Ishikawa (cell line): ENCODE results near the gene PRICKLE1.

ENCODE experiments used
- CEBPB ChIP-seq: IDR thresholded peaks from 2 replicates; pipeline ENCODE4 v1.6.1; 2012
- CREB1 ChIP-seq: IDR thresholded peaks from 2 replicates; pipeline ENCODE4 v1.6.1; 2012; ENCODE audit warnings: low read depth
- EGR1 ChIP-seq: IDR thresholded peaks from 2 replicates; pipeline ENCODE4 v1.6.1; 2012
- EP300 ChIP-seq: IDR thresholded peaks from 2 replicates; pipeline ENCODE4 v1.6.1; 2012; ENCODE audit warnings: borderline replicate concordance
- FOXM1 ChIP-seq: IDR thresholded peaks from 2 replicates; pipeline ENCODE4 v1.6.1; 2012; ENCODE audit warnings: low read depth, borderline replicate concordance
- MAX ChIP-seq: IDR thresholded peaks from 2 replicates; pipeline ENCODE4 v1.6.1; 2012
- NFIC ChIP-seq: IDR thresholded peaks from 2 replicates; pipeline ENCODE4 v1.6.1; 2012
- RAD21 ChIP-seq: IDR thresholded peaks from 2 replicates; pipeline ENCODE4 v1.6.1; 2012; ENCODE audit warnings: low read depth
- REST ChIP-seq: IDR thresholded peaks from 2 replicates; pipeline ENCODE4 v1.6.1; 2012; ENCODE audit warnings: low read depth, mild to moderate bottlenecking
- TAF1 ChIP-seq: IDR thresholded peaks from 2 replicates; pipeline ENCODE4 v1.6.1; 2012; ENCODE audit warnings: low read depth, mild to moderate bottlenecking
- TCF12 ChIP-seq: IDR thresholded peaks from 2 replicates; pipeline ENCODE4 v1.6.1; 2012; ENCODE audit warnings: low read depth
- TEAD4 ChIP-seq: IDR thresholded peaks from 2 replicates; pipeline ENCODE4 v1.6.1; 2012
- YY1 ChIP-seq: IDR thresholded peaks from 2 replicates; pipeline ENCODE4 v1.6.1; 2012; ENCODE audit warnings: low read depth
- ZBTB7A ChIP-seq: IDR thresholded peaks from 2 replicates; pipeline ENCODE4 v1.6.1; 2012; ENCODE audit warnings: low read depth
- TF ChIP-seq, protein P1 (sequence below): IDR thresholded peaks from 2 replicates; pipeline ENCODE4 v1.6.1; 2012

PRICKLE1 gene

DNA sequence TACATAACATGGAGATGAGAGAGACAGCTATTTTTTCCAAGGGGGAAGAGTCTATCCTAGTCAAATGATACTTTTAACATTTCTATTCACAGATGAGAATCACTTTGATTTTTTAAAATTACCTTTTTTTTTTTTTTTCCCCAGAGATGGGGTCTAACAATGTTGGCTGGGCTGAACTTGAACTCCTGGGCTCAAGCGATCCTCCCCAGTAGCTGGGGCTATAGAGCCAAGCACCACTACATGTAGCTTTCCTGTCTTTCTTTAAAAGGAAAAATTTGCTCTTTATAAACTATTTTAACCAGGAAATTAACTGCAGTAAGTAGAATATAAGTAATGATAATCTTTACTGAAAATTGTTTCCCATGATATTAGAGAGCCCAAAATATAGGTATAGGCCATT, 3.3 kb downstream of the PRICKLE1 start:
- no peak for TF ChIP-seq ZBTB7A
- no peak for TF ChIP-seq EGR1
- 0 out of 2 replicates have a peak, but pooled peaks have one; percentile 10 for TF ChIP-seq RAD21
- no peak for TF ChIP-seq CEBPB

- TF ChIP-seq YY1 (no peak), CEBPB (peak; percentile 74; the same call in 1 of the 2 replicates)
Observed at GRCh38 chr12:42585841-42586216, 3.7 kb downstream of the PRICKLE1 start.

DNA sequence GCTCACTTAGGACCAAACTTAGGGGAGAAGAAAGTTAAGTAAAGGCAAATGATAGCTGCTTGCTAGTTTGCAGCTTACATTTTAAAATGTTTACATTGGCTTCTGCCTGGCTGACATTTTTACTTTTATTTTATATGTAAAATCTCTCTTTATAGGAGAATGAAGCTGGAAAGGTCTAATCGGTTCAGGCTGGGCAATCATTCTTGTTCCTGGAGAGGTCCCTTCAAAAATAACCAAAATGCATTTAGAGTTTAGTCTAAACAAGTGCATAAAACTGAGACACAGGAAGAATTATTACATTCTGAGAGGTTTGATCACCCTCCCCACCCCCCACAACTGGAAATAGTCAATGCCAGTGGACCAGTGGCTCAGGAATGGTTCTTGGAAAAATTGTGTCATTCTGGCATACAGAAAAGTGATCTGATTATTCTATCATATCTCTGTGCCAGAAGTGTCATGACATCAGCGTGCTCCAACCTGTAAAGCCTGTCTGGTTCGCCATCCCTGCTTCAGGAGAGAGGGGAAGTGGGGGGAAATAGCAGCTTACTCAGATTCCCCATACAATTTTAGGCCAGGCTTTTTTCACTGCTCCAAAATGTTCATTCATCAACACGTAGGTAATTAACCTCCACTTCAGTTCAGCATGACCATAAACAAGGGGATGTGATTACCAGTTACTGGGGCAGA, 4.2 kb downstream of the PRICKLE1 start:
- TF ChIP-seq, protein P1, sequence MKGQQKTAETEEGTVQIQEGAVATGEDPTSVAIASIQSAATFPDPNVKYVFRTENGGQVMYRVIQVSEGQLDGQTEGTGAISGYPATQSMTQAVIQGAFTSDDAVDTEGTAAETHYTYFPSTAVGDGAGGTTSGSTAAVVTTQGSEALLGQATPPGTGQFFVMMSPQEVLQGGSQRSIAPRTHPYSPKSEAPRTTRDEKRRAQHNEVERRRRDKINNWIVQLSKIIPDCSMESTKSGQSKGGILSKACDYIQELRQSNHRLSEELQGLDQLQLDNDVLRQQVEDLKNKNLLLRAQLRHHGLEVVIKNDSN = no peak
- no peak for TF ChIP-seq EGR1
- no peak for TF ChIP-seq EP300
- TF ChIP-seq TEAD4 = no peak
- TF ChIP-seq ZBTB7A = no peak
- no peak for TF ChIP-seq YY1
- no peak for TF ChIP-seq TCF12
- no peak for TF ChIP-seq FOXM1
- TF ChIP-seq CEBPB = no peak
- no peak for TF ChIP-seq RAD21
- no peak for TF ChIP-seq TAF1
- no peak for TF ChIP-seq REST
- no peak for TF ChIP-seq NFIC
- TF ChIP-seq MAX = no peak

- TF ChIP-seq EGR1 (no peak), REST (no peak), TEAD4 (no peak), FOXM1 (no peak), MAX (no peak), TCF12 (no peak), YY1 (no peak), CREB1 (no peak), CEBPB (no peak)
- TF ChIP-seq, protein P1 = no peak
Observed at GRCh38 chr12:42584651-42585111, 4.9 kb downstream of the PRICKLE1 start.

GRCh38 chr12:42583016-42583415, 6.5 kb downstream of the PRICKLE1 start:
- TF ChIP-seq ZBTB7A = no peak
- no peak for TF ChIP-seq FOXM1
- TF ChIP-seq NFIC = no peak
- no peak for TF ChIP-seq MAX
- TF ChIP-seq TEAD4 = no peak
- TF ChIP-seq REST = no peak
- TF ChIP-seq TAF1 = no peak
- no peak for TF ChIP-seq EP300
- TF ChIP-seq TCF12 = no peak
- TF ChIP-seq RAD21 = no peak
- no peak for TF ChIP-seq YY1
- no peak for TF ChIP-seq CEBPB
- no peak for TF ChIP-seq EGR1
- TF ChIP-seq CREB1 = no peak
- TF ChIP-seq, protein P1 = no peak
